GM18517 (cell line): Measurements from ENCODE around the gene NCOA4.
"Not testable (repeated sequence)": the region's sequence is repeated elsewhere in the genome, so short reads cannot be mapped to it uniquely, and the experiment has no call there.

Source experiments
- ATAC-seq: cut with Tn5 transposase; IDR thresholded peaks from one replicate; pipeline ENCODE4 v1.9.1; 2021; ENCODE audit warnings: mild to moderate bottlenecking, moderate library complexity; ENCODE audit not compliant: unreplicated experiment

The NCOA4 gene

GRCh38 chr10:46020344-46020657 is 10.1 kb downstream of the NCOA4 start:
- no peak for ATAC-seq

- no peak for ATAC-seq
Measured at GRCh38 chr10:46019569-46020343, 10.7 kb downstream of the NCOA4 start.

- ATAC-seq: no peak
Measured at GRCh38 chr10:46019177-46019528, 11.3 kb downstream of the NCOA4 start.

- ATAC-seq: no peak
Measured at GRCh38 chr10:46018453-46019176, 11.8 kb downstream of the NCOA4 start.

- no peak for ATAC-seq
Measured at GRCh38 chr10:46017733-46018132, 12.7 kb downstream of the NCOA4 start.

GRCh38 chr10:46016811-46017210 is 13.6 kb downstream of the NCOA4 start:
- ATAC-seq: no peak

- ATAC-seq: no peak
Measured at GRCh38 chr10:46016190-46016589, 14.2 kb downstream of the NCOA4 start.

GRCh38 chr10:46014683-46015405 is 15.6 kb downstream of the NCOA4 start:
- ATAC-seq: no peak

- no peak for ATAC-seq
Measured at GRCh38 chr10:46014206-46014605, 16.2 kb downstream of the NCOA4 start.

- no peak for ATAC-seq
Measured at GRCh38 chr10:46012746-46013145, 17.7 kb downstream of the NCOA4 start.

- ATAC-seq: no peak
Measured at GRCh38 chr10:46006219-46006618, 24.2 kb downstream of the NCOA4 start.

- no peak for ATAC-seq
Measured at GRCh38 chr10:46005383-46005782, 25.0 kb downstream of the NCOA4 start.

GRCh38 chr10:46004963-46005362 is 25.5 kb downstream of the NCOA4 start:
- ATAC-seq: no peak

- no peak for ATAC-seq
Measured at GRCh38 chr10:46002916-46003693, 27.3 kb downstream of the NCOA4 start.

GRCh38 chr10:46002189-46002687 is 28.2 kb downstream of the NCOA4 start:
- not testable (repeated sequence) for ATAC-seq

- no peak for ATAC-seq
Measured at GRCh38 chr10:46001187-46001756, 29.2 kb downstream of the NCOA4 start.

GRCh38 chr10:46000538-46000937 is 29.9 kb downstream of the NCOA4 start:
- no peak for ATAC-seq

GRCh38 chr10:45999955-46000354 is 30.5 kb downstream of the NCOA4 start:
- not testable (repeated sequence) for ATAC-seq

GRCh38 chr10:45997994-45998763 is 32.2 kb downstream of the NCOA4 start:
- no peak for ATAC-seq

- no peak for ATAC-seq
Measured at GRCh38 chr10:45997557-45997956, 32.9 kb downstream of the NCOA4 start.
